HEK293 (cell line): Measurements from ENCODE around the gene REV3L.

Source experiments
- CTCF ChIA-PET: fragments of 350-600 bp; formaldehyde crosslinking; extraction: SDS; loops from one replicate; lab custom pipeline; 2021; ENCODE audit warnings: antibody characterized with exemption; lab: Yijun Ruan, JAX
- POLR2A ChIA-PET: fragments of 300-600 bp; formaldehyde crosslinking; extraction: SDS; loops from one replicate; lab custom pipeline; 2020; ENCODE audit warnings: antibody characterized with exemption, inconsistent platforms; lab: Yijun Ruan, JAX
- H3K27ac ChIP-seq: fragments of 200-500 bp; sonication (Bioruptor generic); 2 replicates; pipeline ENCODE4 v1.5.1; 2014; ENCODE audit warnings: low read depth, low read length, control low read depth, inconsistent platforms; ENCODE audit errors: extremely low read depth
- H3K36me3 ChIP-seq, 2 experiments: fragments of 200-500 bp in 1 of 2; sonication (Bioruptor generic) in 1 of 2; 1 replicate in 1 of 2; 2 replicates in 1 of 2; pipeline ENCODE4 v1.5.1; 2014 to 2017; ENCODE audit warnings: inconsistent platforms in 2 of 2, low read length in 2 of 2; ENCODE audit not compliant: control insufficient read depth in 2 of 2, insufficient read depth in 1 of 2
- H3K4me1 ChIP-seq: fragments of 200-500 bp; sonication (Bioruptor generic); 2 replicates; pipeline ENCODE4 v1.5.1; 2014; ENCODE audit warnings: mild to moderate bottlenecking, low read length, inconsistent platforms; ENCODE audit not compliant: control insufficient read depth, insufficient read depth
- H3K4me3 ChIP-seq: 2 replicates; pipeline ENCODE4 v1.5.1; 2011; ENCODE audit warnings: low read depth, mild to moderate bottlenecking, control low read depth, low read length, moderate library complexity
- H3K9me3 ChIP-seq: fragments of 200-500 bp; sonication (Bioruptor generic); 2 replicates; pipeline ENCODE4 v1.5.1; 2014; ENCODE audit warnings: low read depth, low read length, inconsistent platforms; ENCODE audit not compliant: control insufficient read depth, insufficient read depth
- HOXD13 ChIP-seq: sonication (generic); formaldehyde crosslinking; IDR thresholded peaks from 2 replicates; pipeline ENCODE4 v1.8.0; 2022; ENCODE audit warnings: missing genetic modification reagents, borderline replicate concordance
- KLF16 ChIP-seq: fragments of 450-650 bp; formaldehyde crosslinking; IDR thresholded peaks from 2 replicates; pipeline ENCODE4 v1.5.1; 2017; ENCODE audit warnings: missing biosample characterization, missing genetic modification characterization
- MZF1 ChIP-seq: fragments of 450-650 bp; formaldehyde crosslinking; IDR thresholded peaks from 2 replicates; pipeline ENCODE4 v1.5.1; 2017; ENCODE audit warnings: missing biosample characterization, missing genetic modification characterization, borderline replicate concordance
- PRDM4 ChIP-seq: fragments of 450-650 bp; formaldehyde crosslinking; IDR thresholded peaks from 2 replicates; pipeline ENCODE4 v1.5.1; 2017; ENCODE audit warnings: missing biosample characterization, missing genetic modification characterization
- TRIM28 ChIP-seq: IDR thresholded peaks from 2 replicates; pipeline ENCODE4 v1.6.1; 2011; ENCODE audit warnings: low read length, control low read depth, borderline replicate concordance
- ZFHX2 ChIP-seq: fragments of 450-650 bp; formaldehyde crosslinking; conservative IDR thresholded peaks from 2 replicates; pipeline ENCODE4 v1.5.1; 2016; ENCODE audit warnings: missing biosample characterization, missing genetic modification characterization
- ZNF311 ChIP-seq: fragments of 450-650 bp; formaldehyde crosslinking; IDR thresholded peaks from 2 replicates; pipeline ENCODE4 v1.5.1; 2017; ENCODE audit warnings: missing biosample characterization, missing genetic modification characterization, borderline replicate concordance
- ZNF48 ChIP-seq: fragments of 450-650 bp; formaldehyde crosslinking; IDR thresholded peaks from 2 replicates; pipeline ENCODE4 v1.5.1; 2016; ENCODE audit warnings: missing biosample characterization, missing genetic modification characterization
- ZNF549 ChIP-seq: fragments of 450-650 bp; IDR thresholded peaks from 2 replicates; pipeline ENCODE4 v1.5.1; 2018; ENCODE audit warnings: missing biosample characterization, missing genetic modification characterization, mild to moderate bottlenecking, inconsistent platforms, moderate library complexity
- ZNF626 ChIP-seq: fragments of 450-650 bp; sonication (Bioruptor Pico); formaldehyde crosslinking; IDR thresholded peaks from 2 replicates; pipeline ENCODE4 v1.5.1; 2018; ENCODE audit warnings: missing biosample characterization, missing genetic modification characterization, inconsistent platforms
- ZNF664 ChIP-seq: fragments of 450-650 bp; formaldehyde crosslinking; IDR thresholded peaks from 2 replicates; pipeline ENCODE4 v1.5.1; 2016; ENCODE audit warnings: missing biosample characterization, missing genetic modification characterization
- ZNF768 ChIP-seq: fragments of 450-650 bp; formaldehyde crosslinking; IDR thresholded peaks from 2 replicates; pipeline ENCODE4 v1.5.1; 2018; ENCODE audit warnings: missing biosample characterization, mild to moderate bottlenecking, missing genetic modification characterization
- TF ChIP-seq, protein P1 (sequence below): fragments of 450-650 bp; formaldehyde crosslinking; IDR thresholded peaks from 2 replicates; pipeline ENCODE4 v1.5.1; 2016; ENCODE audit warnings: missing biosample characterization, missing genetic modification characterization
- TF ChIP-seq, protein P2 (sequence below): fragments of 450-650 bp; formaldehyde crosslinking; IDR thresholded peaks from 2 replicates; pipeline ENCODE4 v1.5.1; 2016; ENCODE audit warnings: missing biosample characterization, missing genetic modification characterization
- TF ChIP-seq, protein P3 (sequence below): fragments of 450-650 bp; formaldehyde crosslinking; conservative IDR thresholded peaks from 2 replicates; pipeline ENCODE4 v1.5.1; 2016; ENCODE audit warnings: low read depth, missing biosample characterization, missing genetic modification characterization
- TF ChIP-seq, protein P4 (sequence below): fragments of 450-650 bp; formaldehyde crosslinking; IDR thresholded peaks from 2 replicates; pipeline ENCODE4 v1.5.1; 2016; ENCODE audit warnings: missing biosample characterization, missing genetic modification characterization

The REV3L gene

GRCh38 chr6:111486475-111486874 is 3.5 kb upstream of the REV3L start:
- CTCF ChIA-PET = interaction anchor here (0.7 to 1.0 kb wide), 5 partner anchors 8 to 217 kb away, joined by 3 to 4 read pairs (median 4); no protein-coding TSS in a partner anchor
- no peak for TF ChIP-seq MZF1
- TF ChIP-seq ZNF549 = peak; percentile 34; the same call in 1 of the 2 replicates
- peak; percentile 75 for TF ChIP-seq ZNF626 (tag by site-specific recombination)
- TF ChIP-seq, protein P1, sequence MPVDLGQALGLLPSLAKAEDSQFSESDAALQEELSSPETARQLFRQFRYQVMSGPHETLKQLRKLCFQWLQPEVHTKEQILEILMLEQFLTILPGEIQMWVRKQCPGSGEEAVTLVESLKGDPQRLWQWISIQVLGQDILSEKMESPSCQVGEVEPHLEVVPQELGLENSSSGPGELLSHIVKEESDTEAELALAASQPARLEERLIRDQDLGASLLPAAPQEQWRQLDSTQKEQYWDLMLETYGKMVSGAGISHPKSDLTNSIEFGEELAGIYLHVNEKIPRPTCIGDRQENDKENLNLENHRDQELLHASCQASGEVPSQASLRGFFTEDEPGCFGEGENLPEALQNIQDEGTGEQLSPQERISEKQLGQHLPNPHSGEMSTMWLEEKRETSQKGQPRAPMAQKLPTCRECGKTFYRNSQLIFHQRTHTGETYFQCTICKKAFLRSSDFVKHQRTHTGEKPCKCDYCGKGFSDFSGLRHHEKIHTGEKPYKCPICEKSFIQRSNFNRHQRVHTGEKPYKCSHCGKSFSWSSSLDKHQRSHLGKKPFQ (tag by site-specific recombination) = peak; percentile 80; the same call in 1 of the 2 replicates
- TF ChIP-seq ZFHX2 (tag by site-specific recombination) = no peak
- TF ChIP-seq KLF16 (tag by site-specific recombination) = no peak
- TF ChIP-seq ZNF311 (tag by site-specific recombination) = no peak
- TF ChIP-seq TRIM28 = peak; percentile 66; the same call in 1 of the 2 replicates
- TF ChIP-seq, protein P2, sequence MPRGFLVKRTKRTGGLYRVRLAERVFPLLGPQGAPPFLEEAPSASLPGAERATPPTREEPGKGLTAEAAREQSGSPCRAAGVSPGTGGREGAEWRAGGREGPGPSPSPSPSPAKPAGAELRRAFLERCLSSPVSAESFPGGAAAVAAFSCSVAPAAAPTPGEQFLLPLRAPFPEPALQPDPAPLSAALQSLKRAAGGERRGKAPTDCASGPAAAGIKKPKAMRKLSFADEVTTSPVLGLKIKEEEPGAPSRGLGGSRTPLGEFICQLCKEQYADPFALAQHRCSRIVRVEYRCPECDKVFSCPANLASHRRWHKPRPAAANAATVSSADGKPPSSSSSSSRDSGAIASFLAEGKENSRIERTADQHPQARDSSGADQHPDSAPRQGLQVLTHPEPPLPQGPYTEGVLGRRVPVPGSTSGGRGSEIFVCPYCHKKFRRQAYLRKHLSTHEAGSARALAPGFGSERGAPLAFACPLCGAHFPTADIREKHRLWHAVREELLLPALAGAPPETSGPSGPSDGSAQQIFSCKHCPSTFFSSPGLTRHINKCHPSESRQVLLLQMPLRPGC (tag by site-specific recombination) = no peak
- TF ChIP-seq ZNF768 = no peak
- no peak for TF ChIP-seq ZNF48 (tag by site-specific recombination)
- TF ChIP-seq, protein P3, sequence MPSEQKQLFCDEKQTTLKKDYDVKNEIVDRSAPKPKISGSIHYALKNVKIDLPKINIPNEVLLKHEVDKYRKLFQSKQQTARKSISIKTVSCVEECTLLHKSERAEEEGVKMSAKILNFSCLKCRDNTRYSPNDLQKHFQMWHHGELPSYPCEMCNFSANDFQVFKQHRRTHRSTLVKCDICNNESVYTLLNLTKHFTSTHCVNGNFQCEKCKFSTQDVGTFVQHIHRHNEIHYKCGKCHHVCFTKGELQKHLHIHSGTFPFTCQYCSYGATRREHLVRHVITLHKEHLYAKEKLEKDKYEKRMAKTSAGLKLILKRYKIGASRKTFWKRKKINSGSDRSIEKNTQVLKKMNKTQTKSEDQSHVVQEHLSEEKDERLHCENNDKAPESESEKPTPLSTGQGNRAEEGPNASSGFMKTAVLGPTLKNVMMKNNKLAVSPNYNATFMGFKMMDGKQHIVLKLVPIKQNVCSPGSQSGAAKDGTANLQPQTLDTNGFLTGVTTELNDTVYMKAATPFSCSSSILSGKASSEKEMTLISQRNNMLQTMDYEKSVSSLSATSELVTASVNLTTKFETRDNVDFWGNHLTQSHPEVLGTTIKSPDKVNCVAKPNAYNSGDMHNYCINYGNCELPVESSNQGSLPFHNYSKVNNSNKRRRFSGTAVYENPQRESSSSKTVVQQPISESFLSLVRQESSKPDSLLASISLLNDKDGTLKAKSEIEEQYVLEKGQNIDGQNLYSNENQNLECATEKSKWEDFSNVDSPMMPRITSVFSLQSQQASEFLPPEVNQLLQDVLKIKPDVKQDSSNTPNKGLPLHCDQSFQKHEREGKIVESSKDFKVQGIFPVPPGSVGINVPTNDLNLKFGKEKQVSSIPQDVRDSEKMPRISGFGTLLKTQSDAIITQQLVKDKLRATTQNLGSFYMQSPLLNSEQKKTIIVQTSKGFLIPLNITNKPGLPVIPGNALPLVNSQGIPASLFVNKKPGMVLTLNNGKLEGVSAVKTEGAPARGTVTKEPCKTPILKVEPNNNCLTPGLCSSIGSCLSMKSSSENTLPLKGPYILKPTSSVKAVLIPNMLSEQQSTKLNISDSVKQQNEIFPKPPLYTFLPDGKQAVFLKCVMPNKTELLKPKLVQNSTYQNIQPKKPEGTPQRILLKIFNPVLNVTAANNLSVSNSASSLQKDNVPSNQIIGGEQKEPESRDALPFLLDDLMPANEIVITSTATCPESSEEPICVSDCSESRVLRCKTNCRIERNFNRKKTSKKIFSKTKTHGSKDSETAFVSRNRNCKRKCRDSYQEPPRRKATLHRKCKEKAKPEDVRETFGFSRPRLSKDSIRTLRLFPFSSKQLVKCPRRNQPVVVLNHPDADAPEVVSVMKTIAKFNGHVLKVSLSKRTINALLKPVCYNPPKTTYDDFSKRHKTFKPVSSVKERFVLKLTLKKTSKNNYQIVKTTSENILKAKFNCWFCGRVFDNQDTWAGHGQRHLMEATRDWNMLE = no peak
- TF ChIP-seq, protein P4, sequence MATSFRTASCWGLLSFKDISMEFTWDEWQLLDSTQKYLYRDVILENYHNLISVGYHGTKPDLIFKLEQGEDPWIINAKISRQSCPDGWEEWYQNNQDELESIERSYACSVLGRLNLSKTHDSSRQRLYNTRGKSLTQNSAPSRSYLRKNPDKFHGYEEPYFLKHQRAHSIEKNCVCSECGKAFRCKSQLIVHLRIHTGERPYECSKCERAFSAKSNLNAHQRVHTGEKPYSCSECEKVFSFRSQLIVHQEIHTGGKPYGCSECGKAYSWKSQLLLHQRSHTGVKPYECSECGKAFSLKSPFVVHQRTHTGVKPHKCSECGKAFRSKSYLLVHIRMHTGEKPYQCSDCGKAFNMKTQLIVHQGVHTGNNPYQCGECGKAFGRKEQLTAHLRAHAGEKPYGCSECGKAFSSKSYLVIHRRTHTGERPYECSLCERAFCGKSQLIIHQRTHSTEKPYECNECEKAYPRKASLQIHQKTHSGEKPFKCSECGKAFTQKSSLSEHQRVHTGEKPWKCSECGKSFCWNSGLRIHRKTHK (tag by site-specific recombination) = no peak
- TF ChIP-seq ZNF664 (tag by site-specific recombination) = no peak
- H3K36me3 ChIP-seq = peaks cover 0 to 21% of the 10 kb centered on the region in 2 experiments; a peak in 1 of 3 replicates
- POLR2A ChIA-PET = interaction anchor here (0.6 to 0.7 kb wide), 3 partner anchors 48 to 908 kb away, joined by 4 read pairs; no protein-coding TSS in a partner anchor
- H3K27ac ChIP-seq = no peak overlapping the region
- no peak overlapping the region for H3K4me3 ChIP-seq
- no peaks in the 10 kb centered on the region for H3K9me3 ChIP-seq
- no peaks in the 10 kb centered on the region for H3K4me1 ChIP-seq

DNA sequence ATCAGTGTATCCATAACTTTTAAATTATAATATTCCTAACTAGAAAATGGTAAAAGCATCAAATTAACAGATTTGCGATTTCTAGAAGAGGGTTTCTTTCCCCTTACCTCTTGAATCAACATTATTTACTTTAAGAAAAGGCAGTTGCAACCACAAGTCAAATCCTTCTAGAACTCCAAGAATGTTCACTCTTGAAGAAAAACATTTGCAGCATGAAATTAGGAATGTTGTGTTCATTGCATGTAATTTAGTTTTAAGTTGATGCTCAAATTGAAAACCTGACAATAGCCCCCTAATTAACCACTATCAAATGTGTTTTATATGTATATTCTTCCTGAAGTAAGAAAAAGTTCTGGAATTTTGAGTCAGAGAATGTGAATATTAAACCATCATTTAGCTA is 2.3 kb upstream of the REV3L start:
- H3K27ac ChIP-seq = no peak overlapping the region
- H3K4me3 ChIP-seq = no peak overlapping the region
- CTCF ChIA-PET = interaction anchor here (0.7 to 1.6 kb wide), 3 partner anchors 11 to 626 kb away, joined by 3 to 4 read pairs (median 3); no protein-coding TSS in a partner anchor

More for the DNA sequence above, 2.3 kb upstream of the REV3L start:
- TF ChIP-seq HOXD13 (CRISPR knock-in tag) (no peak), PRDM4 (tag by site-specific recombination) (0 out of 2 replicates have a peak, but pooled peaks have one; percentile 11)
- Histone ChIP-seq H3K36me3 (peaks cover 0 to 21% of the 10 kb centered on the region in 2 experiments; a peak in 1 of 3 replicates), H3K9me3 (no peaks in the 10 kb centered on the region), H3K4me1 (no peaks in the 10 kb centered on the region)
- POLR2A ChIA-PET = interaction anchor here (0.6 to 4.3 kb wide), 4 partner anchors 18 to 119 kb away, joined by 3 to 56 read pairs (median 30); partner anchors contain the start of gene TRAF3IP2
